Measurements from ENCODE around the gene COX7A2L.

GRCh38 chr2:42338567-42339190, 22.3 kb downstream of the COX7A2L start:
- TF ChIP-seq FOXP4 (CRISPR knock-in tag; IDR thresholded peaks at IDR 0.05): no peak
- no peak for TF ChIP-seq CDX4 (CRISPR knock-in tag; IDR thresholded peaks at IDR 0.05; ENCODE audit: borderline replicate concordance)

Data from WTC11 (cell line).